ENCODE data around the gene UBE2V1. TPM values are rescaled to one million over a fixed set of nuclear protein-coding genes. Genes with fewer than 3 reads are reported as not detected.

Gene UBE2V1
- total and polyA plus RNA-seq, 2 of the 13 experiments (the other 11 are each of a cell fraction or from before 2014, with no cell fraction given): 81.3 to 132 TPM

DNA sequence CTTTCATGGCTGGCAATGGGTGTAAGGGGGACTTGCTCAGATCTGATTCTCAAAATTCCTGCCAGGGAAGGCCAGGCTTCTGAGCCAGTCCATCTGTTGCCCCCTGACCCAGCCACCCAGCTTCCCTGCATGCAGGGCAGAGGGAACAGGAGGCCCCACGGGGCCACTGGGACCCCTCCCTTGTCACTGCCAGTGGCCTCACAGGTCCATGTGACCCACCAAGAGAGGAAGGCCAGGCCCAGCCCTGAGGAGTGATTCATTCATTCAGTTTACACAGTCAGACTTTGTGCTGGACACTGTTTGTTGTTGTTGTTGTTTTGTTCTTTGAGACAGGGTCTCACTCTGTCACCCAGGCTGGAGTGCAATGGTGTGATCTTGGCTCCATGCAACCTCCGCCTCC, 39.5 kb downstream of the UBE2V1 start (continued):
- TF ChIP-seq, protein P1, sequence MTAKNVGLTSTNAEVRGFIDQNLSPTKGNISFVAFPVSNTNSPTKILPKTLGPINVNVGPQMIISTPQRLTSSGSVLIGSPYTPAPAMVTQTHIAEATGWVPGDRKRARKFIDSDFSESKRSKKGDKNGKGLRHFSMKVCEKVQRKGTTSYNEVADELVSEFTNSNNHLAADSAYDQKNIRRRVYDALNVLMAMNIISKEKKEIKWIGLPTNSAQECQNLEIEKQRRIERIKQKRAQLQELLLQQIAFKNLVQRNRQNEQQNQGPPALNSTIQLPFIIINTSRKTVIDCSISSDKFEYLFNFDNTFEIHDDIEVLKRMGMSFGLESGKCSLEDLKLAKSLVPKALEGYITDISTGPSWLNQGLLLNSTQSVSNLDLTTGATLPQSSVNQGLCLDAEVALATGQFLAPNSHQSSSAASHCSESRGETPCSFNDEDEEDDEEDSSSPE (CRISPR knock-in tag; IDR thresholded peaks at IDR 0.05): no peak
- TF ChIP-seq, protein P2, sequence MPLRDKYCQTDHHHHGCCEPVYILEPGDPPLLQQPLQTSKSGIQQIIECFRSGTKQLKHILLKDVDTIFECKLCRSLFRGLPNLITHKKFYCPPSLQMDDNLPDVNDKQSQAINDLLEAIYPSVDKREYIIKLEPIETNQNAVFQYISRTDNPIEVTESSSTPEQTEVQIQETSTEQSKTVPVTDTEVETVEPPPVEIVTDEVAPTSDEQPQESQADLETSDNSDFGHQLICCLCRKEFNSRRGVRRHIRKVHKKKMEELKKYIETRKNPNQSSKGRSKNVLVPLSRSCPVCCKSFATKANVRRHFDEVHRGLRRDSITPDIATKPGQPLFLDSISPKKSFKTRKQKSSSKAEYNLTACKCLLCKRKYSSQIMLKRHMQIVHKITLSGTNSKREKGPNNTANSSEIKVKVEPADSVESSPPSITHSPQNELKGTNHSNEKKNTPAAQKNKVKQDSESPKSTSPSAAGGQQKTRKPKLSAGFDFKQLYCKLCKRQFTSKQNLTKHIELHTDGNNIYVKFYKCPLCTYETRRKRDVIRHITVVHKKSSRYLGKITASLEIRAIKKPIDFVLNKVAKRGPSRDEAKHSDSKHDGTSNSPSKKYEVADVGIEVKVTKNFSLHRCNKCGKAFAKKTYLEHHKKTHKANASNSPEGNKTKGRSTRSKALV (CRISPR knock-in tag; IDR thresholded peaks at IDR 0.05): no peak
- TF ChIP-seq ZNF709 (CRISPR knock-in tag; IDR thresholded peaks at IDR 0.05) (no peak), ZNF607 (CRISPR knock-in tag; IDR thresholded peaks at IDR 0.05; ENCODE audit: borderline replicate concordance) (no peak), HOXA5 (CRISPR knock-in tag; IDR thresholded peaks at IDR 0.05) (no peak), RFX5 (IDR thresholded peaks at IDR 0.05; ENCODE audit: low read depth, low read length) (no peak), TCF12 (IDR thresholded peaks at IDR 0.05) (no peak), TCF12 (CRISPR knock-in tag; IDR thresholded peaks at IDR 0.05) (no peak), KLF11 (CRISPR knock-in tag; IDR thresholded peaks at IDR 0.05) (no peak), PAWR (CRISPR knock-in tag; IDR thresholded peaks at IDR 0.05; ENCODE audit: borderline replicate concordance) (no peak), SAP130 (CRISPR knock-in tag; IDR thresholded peaks at IDR 0.05; ENCODE audit: low read depth) (peak; percentile 42), ZNF615 (CRISPR knock-in tag; IDR thresholded peaks at IDR 0.05; ENCODE audit: borderline replicate concordance) (no peak), RARA (CRISPR knock-in tag; IDR thresholded peaks at IDR 0.05) (0 out of 2 replicates have a peak, but pooled peaks have one; percentile 48), ZNF335 (CRISPR knock-in tag; IDR thresholded peaks at IDR 0.05) (no peak), MXI1 (IDR thresholded peaks at IDR 0.05; ENCODE audit: borderline replicate concordance, low read depth, low read length) (peak; percentile 68; the same call in 1 of the 3 replicates), ZNF747 (CRISPR knock-in tag; IDR thresholded peaks at IDR 0.05; ENCODE audit: borderline replicate concordance) (no peak), ZNF124 (CRISPR knock-in tag; IDR thresholded peaks at IDR 0.05) (no peak), ETV6 (CRISPR knock-in tag; conservative IDR thresholded peaks at IDR 0.05) (no peak), MLLT10 (CRISPR knock-in tag; IDR thresholded peaks at IDR 0.05) (no peak)
- TF ChIP-seq, protein P3, sequence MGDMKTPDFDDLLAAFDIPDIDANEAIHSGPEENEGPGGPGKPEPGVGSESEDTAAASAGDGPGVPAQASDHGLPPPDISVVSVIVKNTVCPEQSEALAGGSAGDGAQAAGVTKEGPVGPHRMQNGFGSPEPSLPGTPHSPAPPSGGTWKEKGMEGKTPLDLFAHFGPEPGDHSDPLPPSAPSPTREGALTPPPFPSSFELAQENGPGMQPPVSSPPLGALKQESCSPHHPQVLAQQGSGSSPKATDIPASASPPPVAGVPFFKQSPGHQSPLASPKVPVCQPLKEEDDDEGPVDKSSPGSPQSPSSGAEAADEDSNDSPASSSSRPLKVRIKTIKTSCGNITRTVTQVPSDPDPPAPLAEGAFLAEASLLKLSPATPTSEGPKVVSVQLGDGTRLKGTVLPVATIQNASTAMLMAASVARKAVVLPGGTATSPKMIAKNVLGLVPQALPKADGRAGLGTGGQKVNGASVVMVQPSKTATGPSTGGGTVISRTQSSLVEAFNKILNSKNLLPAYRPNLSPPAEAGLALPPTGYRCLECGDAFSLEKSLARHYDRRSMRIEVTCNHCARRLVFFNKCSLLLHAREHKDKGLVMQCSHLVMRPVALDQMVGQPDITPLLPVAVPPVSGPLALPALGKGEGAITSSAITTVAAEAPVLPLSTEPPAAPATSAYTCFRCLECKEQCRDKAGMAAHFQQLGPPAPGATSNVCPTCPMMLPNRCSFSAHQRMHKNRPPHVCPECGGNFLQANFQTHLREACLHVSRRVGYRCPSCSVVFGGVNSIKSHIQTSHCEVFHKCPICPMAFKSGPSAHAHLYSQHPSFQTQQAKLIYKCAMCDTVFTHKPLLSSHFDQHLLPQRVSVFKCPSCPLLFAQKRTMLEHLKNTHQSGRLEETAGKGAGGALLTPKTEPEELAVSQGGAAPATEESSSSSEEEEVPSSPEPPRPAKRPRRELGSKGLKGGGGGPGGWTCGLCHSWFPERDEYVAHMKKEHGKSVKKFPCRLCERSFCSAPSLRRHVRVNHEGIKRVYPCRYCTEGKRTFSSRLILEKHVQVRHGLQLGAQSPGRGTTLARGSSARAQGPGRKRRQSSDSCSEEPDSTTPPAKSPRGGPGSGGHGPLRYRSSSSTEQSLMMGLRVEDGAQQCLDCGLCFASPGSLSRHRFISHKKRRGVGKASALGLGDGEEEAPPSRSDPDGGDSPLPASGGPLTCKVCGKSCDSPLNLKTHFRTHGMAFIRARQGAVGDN (CRISPR knock-in tag; IDR thresholded peaks at IDR 0.05): peak; percentile 62
- TF ChIP-seq, protein P4, sequence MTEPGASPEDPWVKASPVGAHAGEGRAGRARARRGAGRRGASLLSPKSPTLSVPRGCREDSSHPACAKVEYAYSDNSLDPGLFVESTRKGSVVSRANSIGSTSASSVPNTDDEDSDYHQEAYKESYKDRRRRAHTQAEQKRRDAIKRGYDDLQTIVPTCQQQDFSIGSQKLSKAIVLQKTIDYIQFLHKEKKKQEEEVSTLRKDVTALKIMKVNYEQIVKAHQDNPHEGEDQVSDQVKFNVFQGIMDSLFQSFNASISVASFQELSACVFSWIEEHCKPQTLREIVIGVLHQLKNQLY (CRISPR knock-in tag; IDR thresholded peaks at IDR 0.05): no peak
- TF ChIP-seq, protein P5, sequence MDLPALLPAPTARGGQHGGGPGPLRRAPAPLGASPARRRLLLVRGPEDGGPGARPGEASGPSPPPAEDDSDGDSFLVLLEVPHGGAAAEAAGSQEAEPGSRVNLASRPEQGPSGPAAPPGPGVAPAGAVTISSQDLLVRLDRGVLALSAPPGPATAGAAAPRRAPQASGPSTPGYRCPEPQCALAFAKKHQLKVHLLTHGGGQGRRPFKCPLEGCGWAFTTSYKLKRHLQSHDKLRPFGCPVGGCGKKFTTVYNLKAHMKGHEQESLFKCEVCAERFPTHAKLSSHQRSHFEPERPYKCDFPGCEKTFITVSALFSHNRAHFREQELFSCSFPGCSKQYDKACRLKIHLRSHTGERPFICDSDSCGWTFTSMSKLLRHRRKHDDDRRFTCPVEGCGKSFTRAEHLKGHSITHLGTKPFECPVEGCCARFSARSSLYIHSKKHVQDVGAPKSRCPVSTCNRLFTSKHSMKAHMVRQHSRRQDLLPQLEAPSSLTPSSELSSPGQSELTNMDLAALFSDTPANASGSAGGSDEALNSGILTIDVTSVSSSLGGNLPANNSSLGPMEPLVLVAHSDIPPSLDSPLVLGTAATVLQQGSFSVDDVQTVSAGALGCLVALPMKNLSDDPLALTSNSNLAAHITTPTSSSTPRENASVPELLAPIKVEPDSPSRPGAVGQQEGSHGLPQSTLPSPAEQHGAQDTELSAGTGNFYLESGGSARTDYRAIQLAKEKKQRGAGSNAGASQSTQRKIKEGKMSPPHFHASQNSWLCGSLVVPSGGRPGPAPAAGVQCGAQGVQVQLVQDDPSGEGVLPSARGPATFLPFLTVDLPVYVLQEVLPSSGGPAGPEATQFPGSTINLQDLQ (CRISPR knock-in tag; IDR thresholded peaks at IDR 0.05): no peak
